ENCODE results near the gene KCTD15. TPM values are rescaled to one million over a fixed set of nuclear protein-coding genes. Genes with fewer than 3 reads are reported as not detected.

KCTD15 gene
- total RNA-seq, 4 donors from 2014 or later = 91.3 to 117 (median 95.0) TPM

DNA sequence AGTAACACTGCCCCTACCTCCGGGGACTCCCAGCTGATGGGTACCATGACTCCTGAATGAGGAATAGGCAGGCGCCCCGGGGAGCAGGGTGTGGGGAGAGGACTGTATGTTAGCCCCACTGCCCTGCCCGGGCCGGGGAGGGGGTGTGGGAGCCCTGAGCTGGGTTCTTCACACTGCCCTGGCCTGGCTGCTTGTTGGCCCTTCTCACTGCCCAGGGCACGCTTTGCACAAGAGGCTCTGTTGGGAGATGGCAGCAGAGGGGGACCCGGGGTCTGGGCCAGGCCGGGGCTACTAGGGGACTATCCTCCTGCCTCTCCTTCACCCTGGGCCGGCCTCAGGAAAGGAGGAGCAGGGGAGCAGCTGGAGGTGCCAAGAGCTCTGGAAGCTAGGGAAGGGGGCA lies 19.3 kb upstream of the KCTD15 start:
- Histone ChIP-seq H3K4me1 (peaks cover 0 to 23% (median 9%) of the 10 kb centered on the region in 4 donors), H3K9me3 (no peaks in the 10 kb centered on the region), H3K27me3 (peaks cover 0 to 78% (median 6%) of the 10 kb centered on the region in 4 donors), H3K36me3 (no peaks in the 10 kb centered on the region), H3K27ac (replicated peaks in 1 of 4) (no peak overlapping the region), H3K4me3 (no peak overlapping the region)
- no peak for DNase-seq (ENCODE audit: extremely low spot score)
- 93% methylated on average over 3 of the region's 9 CpGs for WGBS
- intact Hi-C loops (cut with DNase I) = loop anchor here (10.0 kb wide), 1 partner anchor 543 kb away; no protein-coding TSS in a partner anchor
- no peak for TF ChIP-seq EP300 (IDR thresholded peaks at IDR 0.05)
- TF ChIP-seq, protein P1, sequence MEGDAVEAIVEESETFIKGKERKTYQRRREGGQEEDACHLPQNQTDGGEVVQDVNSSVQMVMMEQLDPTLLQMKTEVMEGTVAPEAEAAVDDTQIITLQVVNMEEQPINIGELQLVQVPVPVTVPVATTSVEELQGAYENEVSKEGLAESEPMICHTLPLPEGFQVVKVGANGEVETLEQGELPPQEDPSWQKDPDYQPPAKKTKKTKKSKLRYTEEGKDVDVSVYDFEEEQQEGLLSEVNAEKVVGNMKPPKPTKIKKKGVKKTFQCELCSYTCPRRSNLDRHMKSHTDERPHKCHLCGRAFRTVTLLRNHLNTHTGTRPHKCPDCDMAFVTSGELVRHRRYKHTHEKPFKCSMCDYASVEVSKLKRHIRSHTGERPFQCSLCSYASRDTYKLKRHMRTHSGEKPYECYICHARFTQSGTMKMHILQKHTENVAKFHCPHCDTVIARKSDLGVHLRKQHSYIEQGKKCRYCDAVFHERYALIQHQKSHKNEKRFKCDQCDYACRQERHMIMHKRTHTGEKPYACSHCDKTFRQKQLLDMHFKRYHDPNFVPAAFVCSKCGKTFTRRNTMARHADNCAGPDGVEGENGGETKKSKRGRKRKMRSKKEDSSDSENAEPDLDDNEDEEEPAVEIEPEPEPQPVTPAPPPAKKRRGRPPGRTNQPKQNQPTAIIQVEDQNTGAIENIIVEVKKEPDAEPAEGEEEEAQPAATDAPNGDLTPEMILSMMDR (IDR thresholded peaks at IDR 0.05) = no peak

DNA sequence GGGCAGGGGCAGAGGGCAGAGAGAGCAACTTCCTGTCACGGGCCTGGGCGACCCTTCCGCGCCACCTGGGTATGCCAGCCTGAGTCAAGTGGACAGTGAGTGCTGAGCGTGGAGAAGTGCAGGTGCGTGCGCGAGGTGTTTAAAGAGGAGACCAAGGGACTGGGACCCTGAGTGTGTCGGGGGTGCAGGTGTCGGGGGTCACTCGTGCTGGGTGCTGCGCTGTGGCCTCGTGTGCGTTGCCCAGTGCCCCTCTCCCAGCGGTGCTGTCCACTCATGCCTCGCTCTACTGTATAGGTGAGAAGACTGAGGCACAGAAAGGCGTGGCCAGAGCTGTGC lies 18.9 kb upstream of the KCTD15 start:
- no peaks in the 10 kb centered on the region for H3K36me3 ChIP-seq
- no peak for TF ChIP-seq POLR2AphosphoS5 (IDR thresholded peaks at IDR 0.05)
- TF ChIP-seq, protein P1 (IDR thresholded peaks at IDR 0.05) = no peak
- TF ChIP-seq POLR2A (IDR thresholded peaks at IDR 0.05; ENCODE audit: low read depth) = no peak
- no peak for TF ChIP-seq EP300 (IDR thresholded peaks at IDR 0.05)
- H3K27ac ChIP-seq (replicated peaks in 1 of 4) = no peak overlapping the region
- 48% methylated on average over 17 of the region's 17 CpGs for WGBS
- intact Hi-C loops (cut with DNase I) = loop anchor here (1.0 to 10.0 kb wide), 4 partner anchors 221 to 543 kb away; no protein-coding TSS in a partner anchor
- H3K4me1 ChIP-seq = peaks cover 0 to 23% (median 9%) of the 10 kb centered on the region in 4 donors
- no peak overlapping the region for H3K4me3 ChIP-seq
- H3K9me3 ChIP-seq = no peaks in the 10 kb centered on the region
- DNase-seq (ENCODE audit: extremely low spot score) = no peak
- peaks cover 0 to 74% (median 6%) of the 10 kb centered on the region in 4 donors for H3K27me3 ChIP-seq

DNA sequence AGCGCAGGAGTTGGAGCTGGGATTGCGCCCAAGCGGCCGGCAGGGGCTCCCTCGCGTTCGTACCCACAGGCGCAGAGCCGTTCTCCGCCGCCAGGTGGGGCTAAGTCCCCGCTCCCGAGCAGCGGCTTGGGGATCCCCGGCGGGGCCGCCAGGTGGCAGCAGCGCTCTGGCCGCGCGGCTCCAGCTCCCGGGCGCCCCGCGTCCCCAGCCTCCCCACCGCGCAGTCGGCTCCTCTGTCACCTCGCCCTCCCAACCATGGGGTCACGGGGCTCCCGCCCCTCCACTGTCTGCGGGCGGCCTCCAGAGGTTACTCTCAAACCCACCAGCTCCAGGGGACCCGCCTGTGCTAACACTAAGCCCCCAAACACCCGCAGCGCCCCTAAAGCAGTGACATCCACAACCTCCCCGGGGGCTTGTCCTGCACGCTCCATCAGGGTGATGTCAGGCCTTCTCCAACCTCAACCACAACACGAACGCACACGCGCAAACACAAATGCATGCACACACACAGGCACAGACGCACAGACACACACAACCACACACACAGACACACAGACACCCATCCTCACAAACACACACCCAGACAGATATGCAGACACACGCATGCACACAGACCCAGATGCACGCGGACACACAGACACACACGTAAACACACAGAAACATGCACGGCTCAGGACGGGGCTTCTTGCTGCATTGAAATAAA lies 18.4 kb upstream of the KCTD15 start:
- no peak for DNase-seq (ENCODE audit: extremely low spot score)
- Histone ChIP-seq H3K36me3 (no peaks in the 10 kb centered on the region), H3K27ac (replicated peaks in 1 of 4) (no peak overlapping the region), H3K27me3 (peaks cover 0 to 70% (median 6%) of the 10 kb centered on the region in 4 donors), H3K4me1 (peaks cover 0 to 23% (median 9%) of the 10 kb centered on the region in 4 donors), H3K4me3 (peak overlapping the region in 2 of 4 donors; percentile 17 to 35), H3K9me3 (no peaks in the 10 kb centered on the region)
- intact Hi-C loops (cut with DNase I) = loop anchor here (1.0 to 10.0 kb wide), 4 partner anchors 221 to 543 kb away; no protein-coding TSS in a partner anchor
- peak in 1 of 2 donors; percentile 42 for TF ChIP-seq POLR2AphosphoS5 (IDR thresholded peaks at IDR 0.05)
- TF ChIP-seq POLR2A (IDR thresholded peaks at IDR 0.05; ENCODE audit: low read depth) = no peak
- TF ChIP-seq, protein P1 (IDR thresholded peaks at IDR 0.05) = peak in 2 of 3 experiments; percentile 100
- WGBS = 36% methylated on average over 14 of the region's 49 CpGs

DNA sequence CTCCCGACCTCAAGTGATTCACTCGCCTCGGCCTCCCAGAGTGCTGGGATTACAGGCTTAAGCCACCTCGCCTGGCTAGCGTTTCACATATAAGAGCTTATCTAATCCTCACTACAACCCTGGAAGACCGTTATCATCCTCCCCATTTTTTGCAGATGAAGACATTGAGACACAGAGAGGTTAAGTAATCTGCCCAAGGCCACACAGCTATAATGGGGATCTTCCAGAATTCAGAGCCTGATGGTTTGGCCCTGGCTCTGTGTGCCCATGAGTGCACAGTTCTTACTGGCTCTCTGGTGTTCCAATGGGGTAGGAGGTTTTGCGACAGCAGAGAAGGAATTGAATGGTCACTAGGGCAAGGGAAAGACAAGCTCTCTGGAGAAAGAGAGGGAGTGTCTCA lies 16.8 kb upstream of the KCTD15 start:
- intact Hi-C loops (cut with DNase I) = loop anchor here (2.0 to 10.0 kb wide), 3 partner anchors 219 to 545 kb away; no protein-coding TSS in a partner anchor
- Histone ChIP-seq H3K4me3 (no peak overlapping the region), H3K27ac (replicated peaks in 1 of 4) (no peak overlapping the region), H3K36me3 (no peaks in the 10 kb centered on the region), H3K9me3 (no peaks in the 10 kb centered on the region), H3K27me3 (peaks cover 0 to 63% (median 6%) of the 10 kb centered on the region in 4 donors), H3K4me1 (peaks cover 0 to 23% (median 9%) of the 10 kb centered on the region in 4 donors)
- WGBS = 88% methylated on average over 7 of the region's 7 CpGs
- TF ChIP-seq POLR2AphosphoS5 (IDR thresholded peaks at IDR 0.05) = no peak
- TF ChIP-seq, protein P1 (IDR thresholded peaks at IDR 0.05) = no peak
- TF ChIP-seq POLR2A (IDR thresholded peaks at IDR 0.05; ENCODE audit: low read depth) = no peak
- no peak for TF ChIP-seq EP300 (IDR thresholded peaks at IDR 0.05)
- DNase-seq (ENCODE audit: extremely low spot score) = no peak

All from esophagus muscularis mucosa (tissue), 4 donors.